IMR-90 (cell line): ENCODE data around the gene OR1D5.

Source experiments
- BHLHE40 ChIP-seq: fragments of 150-350 bp; IDR thresholded peaks from 2 replicates; pipeline ENCODE4 v1.6.1; 2016; ENCODE audit warnings: mild to moderate bottlenecking, low read depth, low read length
- CEBPB ChIP-seq: IDR thresholded peaks from 2 replicates; pipeline ENCODE4 v1.6.1; 2012; ENCODE audit warnings: low read depth, low read length, improper control_type of control experiment
- CTCF ChIP-seq: conservative IDR thresholded peaks from 2 replicates; pipeline ENCODE4 v1.5.1; 2012; ENCODE audit warnings: mild to moderate bottlenecking, low read depth, low read length, improper control_type of control experiment
- MXI1 ChIP-seq: IDR thresholded peaks from 2 replicates; pipeline ENCODE4 v1.6.1; 2012; ENCODE audit warnings: low read depth, mild to moderate bottlenecking, low read length, moderate library complexity, borderline replicate concordance
- NFE2L2 ChIP-seq: fragments of 150-350 bp; IDR thresholded peaks from 2 replicates; pipeline ENCODE4 v1.6.1; 2016; ENCODE audit warnings: low read depth, mild to moderate bottlenecking, low read length
- POLR2A ChIP-seq: IDR thresholded peaks from 2 replicates; pipeline ENCODE4 v1.6.1; 2012; ENCODE audit warnings: mild to moderate bottlenecking, low read depth, low read length
- RAD21 ChIP-seq: IDR thresholded peaks from 2 replicates; pipeline ENCODE4 v1.6.1; 2012; ENCODE audit warnings: low read length, improper control_type of control experiment
- RCOR1 ChIP-seq: IDR thresholded peaks from 2 replicates; pipeline ENCODE4 v1.6.1; 2012; ENCODE audit warnings: mild to moderate bottlenecking, low read length, improper control_type of control experiment; ENCODE audit not compliant: insufficient replicate concordance
- RFX5 ChIP-seq: IDR thresholded peaks from 2 replicates; pipeline ENCODE4 v1.8.0; 2012; ENCODE audit warnings: low read depth, mild to moderate bottlenecking, low read length, moderate library complexity
- SMC3 ChIP-seq: fragments of 150-350 bp; IDR thresholded peaks from 2 replicates; pipeline ENCODE4 v1.6.1; 2016; ENCODE audit warnings: low read depth, mild to moderate bottlenecking, antibody characterized with exemption, low read length, moderate library complexity

- TF ChIP-seq CTCF, result no peak
- no peak for TF ChIP-seq RCOR1
- TF ChIP-seq SMC3, result no peak
- TF ChIP-seq NFE2L2, result no peak
- no peak for TF ChIP-seq CEBPB
- no peak for TF ChIP-seq POLR2A
- no peak for TF ChIP-seq RAD21
- TF ChIP-seq MXI1, result no peak
- TF ChIP-seq BHLHE40, result no peak
- TF ChIP-seq RFX5, result no peak
Observed at GRCh38 chr17:3034578-3034920, 28.9 kb downstream of the OR1D5 start.
